ENCODE results near the gene RPL13. TPM values are rescaled to one million over a fixed set of nuclear protein-coding genes. Genes with fewer than 3 reads are reported as not detected.

The RPL13 gene
- polyA plus RNA-seq, 1 donor: 3,996 TPM

DNA sequence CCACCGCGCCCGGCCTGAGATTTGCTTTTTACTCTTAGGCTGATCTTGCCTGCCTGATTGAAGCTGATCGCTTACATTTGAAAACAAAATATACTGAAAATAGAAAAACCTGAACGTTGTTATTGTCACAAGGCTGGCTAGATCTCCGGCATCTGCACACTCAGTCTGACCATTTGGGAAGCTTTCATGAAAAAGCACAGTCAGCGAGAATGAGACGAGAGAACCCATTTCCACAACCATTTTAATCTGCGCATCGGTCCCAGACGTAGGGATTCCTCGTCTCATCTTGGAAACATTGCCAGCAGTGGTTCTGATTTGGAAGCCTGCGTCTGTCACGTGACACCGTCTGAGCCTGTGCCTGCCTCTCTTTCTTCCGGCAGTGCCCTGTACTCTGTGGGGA, 31.4 kb upstream of the RPL13 start:
- Histone ChIP-seq H3K9me3 (ENCODE audit: control insufficient read depth, low read depth, low read length) (no peaks in the 10 kb centered on the region), H3K4me3 (ENCODE audit: low read length) (no peak overlapping the region), H3K4me1 (ENCODE audit: control insufficient read depth, insufficient read depth, low read length) (no peaks in the 10 kb centered on the region), H3K27me3 (ENCODE audit: control insufficient read depth, insufficient read depth, low read length) (no peaks in the 10 kb centered on the region), H3K27ac (ENCODE audit: low read length) (no peak overlapping the region), H3K36me3 (ENCODE audit: control insufficient read depth, insufficient read depth, low read length) (peaks cover 92% of the 10 kb centered on the region)
- no peak for DNase-seq
- WGBS (ENCODE audit: insufficient coverage, low lambda C conversion rate): 80% methylated on average over 2 of the region's 16 CpGs

DNA sequence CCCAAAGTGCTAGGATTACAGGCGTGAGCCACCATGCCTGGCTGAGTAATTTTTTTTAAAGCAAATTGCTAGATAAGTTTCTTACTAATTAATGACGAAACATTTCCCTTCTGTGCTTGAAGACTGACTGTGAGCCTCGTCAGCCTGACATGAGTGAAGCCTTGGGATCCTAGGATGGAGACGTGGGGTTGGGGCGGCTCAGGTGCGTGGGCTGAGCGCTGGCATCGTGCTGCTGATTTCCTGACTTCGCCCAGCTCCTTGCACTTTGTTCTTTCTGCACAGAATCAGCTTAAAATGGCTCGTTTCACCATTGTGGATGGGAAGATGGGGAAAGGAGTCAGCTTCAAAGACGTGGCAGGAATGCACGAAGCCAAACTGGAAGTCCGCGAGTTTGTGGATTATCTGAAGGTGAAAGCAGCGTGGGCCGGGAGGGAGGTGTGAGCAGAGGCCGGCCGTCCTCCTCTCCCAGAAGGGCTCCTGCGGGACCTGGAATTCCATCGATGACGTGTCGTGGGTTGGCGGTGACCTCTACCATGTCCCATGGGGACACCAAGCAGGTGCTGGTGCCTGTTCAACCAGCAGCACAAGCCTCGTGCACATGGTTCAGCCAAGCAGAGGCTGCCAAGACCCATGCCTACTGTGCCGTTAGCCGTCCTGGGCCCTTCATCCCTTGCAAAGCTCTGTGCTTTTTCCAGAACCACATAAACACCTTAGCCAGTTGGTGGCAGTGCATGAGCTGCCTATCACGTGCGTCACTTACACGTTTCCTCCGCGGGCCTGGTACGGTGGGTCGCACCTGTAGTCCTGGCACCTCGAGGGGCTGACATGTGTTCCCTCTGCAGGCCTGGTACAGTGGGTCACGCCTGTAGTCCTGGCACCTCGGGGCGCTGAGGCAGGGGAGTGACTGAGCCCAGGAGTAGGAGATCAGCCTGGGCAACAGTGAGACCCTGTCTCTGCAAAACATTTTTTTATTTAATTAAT, 29.8 kb upstream of the RPL13 start:
- H3K36me3 ChIP-seq (ENCODE audit: control insufficient read depth, insufficient read depth, low read length): peaks cover 92% of the 10 kb centered on the region
- no CpG with 5 or more reads among the region's 37 CpGs for WGBS (ENCODE audit: insufficient coverage, low lambda C conversion rate)

DNA sequence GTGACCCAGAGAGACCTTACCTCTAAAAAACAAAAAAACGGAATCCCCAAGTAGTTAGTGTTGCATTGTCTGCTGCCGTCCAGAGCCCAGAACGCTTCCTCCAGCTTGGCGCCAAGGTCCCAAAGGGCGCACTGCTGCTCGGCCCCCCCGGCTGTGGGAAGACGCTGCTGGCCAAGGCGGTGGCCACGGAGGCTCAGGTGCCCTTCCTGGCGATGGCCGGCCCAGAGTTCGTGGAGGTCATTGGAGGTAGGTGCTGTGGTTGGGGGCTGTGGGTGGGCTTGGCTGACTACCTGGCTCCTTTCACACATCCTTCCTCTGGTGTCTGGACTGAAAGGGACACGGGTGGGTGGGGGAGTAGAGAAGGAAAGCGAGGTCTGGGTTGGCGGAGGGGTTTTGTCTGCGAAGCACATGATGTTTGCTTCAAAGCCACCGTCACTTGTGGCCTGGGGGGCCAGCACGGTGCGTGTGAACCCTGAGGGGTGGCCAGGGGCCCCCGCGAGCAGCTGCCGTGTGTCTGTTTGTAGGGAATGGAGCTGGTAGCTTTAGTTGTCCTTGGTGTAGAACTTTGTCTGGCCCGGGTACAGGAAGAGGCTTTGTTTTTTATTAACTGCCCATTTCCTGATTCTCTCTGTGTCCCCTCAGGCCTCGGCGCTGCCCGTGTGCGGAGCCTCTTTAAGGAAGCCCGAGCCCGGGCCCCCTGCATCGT, 28.5 kb upstream of the RPL13 start:
- H3K36me3 ChIP-seq (ENCODE audit: control insufficient read depth, insufficient read depth, low read length): peaks cover 84% of the 10 kb centered on the region
- H3K27me3 ChIP-seq (ENCODE audit: control insufficient read depth, insufficient read depth, low read length): no peaks in the 10 kb centered on the region
- no peak overlapping the region for H3K27ac ChIP-seq (ENCODE audit: low read length)
- H3K4me1 ChIP-seq (ENCODE audit: control insufficient read depth, insufficient read depth, low read length): no peaks in the 10 kb centered on the region
- 93% methylated on average over 3 of the region's 31 CpGs for WGBS (ENCODE audit: insufficient coverage, low lambda C conversion rate)
- no peaks in the 10 kb centered on the region for H3K9me3 ChIP-seq (ENCODE audit: control insufficient read depth, low read depth, low read length)
- DNase-seq: no peak
- no peak overlapping the region for H3K4me3 ChIP-seq (ENCODE audit: low read length)

More for the DNA sequence above, 29.8 kb upstream of the RPL13 start:
- Histone ChIP-seq H3K9me3 (ENCODE audit: control insufficient read depth, low read depth, low read length) (no peaks in the 10 kb centered on the region), H3K27ac (ENCODE audit: low read length) (no peak overlapping the region), H3K27me3 (ENCODE audit: control insufficient read depth, insufficient read depth, low read length) (no peaks in the 10 kb centered on the region), H3K4me3 (ENCODE audit: low read length) (no peak overlapping the region), H3K4me1 (ENCODE audit: control insufficient read depth, insufficient read depth, low read length) (no peaks in the 10 kb centered on the region)
- DNase-seq: no peak

DNA sequence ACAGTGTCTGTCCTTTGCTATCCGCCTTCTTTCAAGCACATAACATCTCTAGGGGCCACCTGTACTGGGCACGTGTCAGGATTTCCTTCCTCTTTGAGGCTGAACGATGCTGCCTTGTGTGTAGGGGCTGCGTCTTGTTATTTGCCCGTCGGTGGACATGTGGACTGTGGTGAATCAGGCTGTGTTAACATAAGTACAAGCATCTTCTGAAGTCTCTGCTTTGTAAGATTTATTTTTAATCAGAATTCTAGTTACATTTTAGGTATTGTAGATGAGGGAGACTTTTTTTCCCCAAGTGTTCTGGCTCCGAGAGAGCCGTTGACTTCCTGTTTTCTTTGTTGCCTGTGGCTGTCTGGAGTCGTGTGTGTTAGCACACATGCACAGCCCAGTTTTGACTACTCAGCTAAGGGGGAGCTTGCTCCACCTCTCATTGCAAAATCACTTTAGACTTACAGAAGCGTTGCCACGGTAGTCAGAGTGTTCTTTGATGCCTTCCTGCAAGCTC, 26.2 kb upstream of the RPL13 start:
- Histone ChIP-seq H3K27me3 (ENCODE audit: control insufficient read depth, insufficient read depth, low read length) (no peaks in the 10 kb centered on the region), H3K9me3 (ENCODE audit: control insufficient read depth, low read depth, low read length) (no peaks in the 10 kb centered on the region), H3K4me1 (ENCODE audit: control insufficient read depth, insufficient read depth, low read length) (no peaks in the 10 kb centered on the region), H3K4me3 (ENCODE audit: low read length) (no peak overlapping the region), H3K27ac (ENCODE audit: low read length) (no peak overlapping the region), H3K36me3 (ENCODE audit: control insufficient read depth, insufficient read depth, low read length) (peaks cover 85% of the 10 kb centered on the region)
- no CpG with 5 or more reads among the region's 11 CpGs for WGBS (ENCODE audit: insufficient coverage, low lambda C conversion rate)
- no peak for DNase-seq

DNA sequence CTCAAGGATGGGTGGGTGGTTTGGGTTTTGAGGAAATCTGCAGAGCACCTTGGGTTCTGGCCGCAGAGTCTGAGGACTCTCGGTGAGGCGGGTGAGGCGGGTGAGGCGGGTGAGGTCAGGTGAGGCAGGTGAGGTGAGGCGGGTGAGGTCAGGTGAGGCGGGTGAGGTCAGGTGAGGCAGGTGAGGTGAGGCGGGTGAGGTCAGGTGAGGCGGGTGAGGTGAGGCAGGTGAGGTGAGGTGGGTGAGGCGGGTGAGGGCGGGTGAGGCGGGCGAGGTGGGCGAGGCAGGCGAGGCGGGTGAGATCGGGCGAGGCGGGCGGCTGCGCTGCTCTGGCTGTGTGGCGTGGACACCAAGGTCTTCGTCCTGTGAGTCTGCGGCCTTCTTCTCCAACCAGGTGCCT, 24.1 kb upstream of the RPL13 start:
- no CpG with 5 or more reads among the region's 24 CpGs for WGBS (ENCODE audit: insufficient coverage, low lambda C conversion rate)
- Histone ChIP-seq H3K36me3 (ENCODE audit: control insufficient read depth, insufficient read depth, low read length) (peaks cover 79% of the 10 kb centered on the region), H3K4me1 (ENCODE audit: control insufficient read depth, insufficient read depth, low read length) (no peaks in the 10 kb centered on the region), H3K27ac (ENCODE audit: low read length) (no peak overlapping the region), H3K4me3 (ENCODE audit: low read length) (no peak overlapping the region), H3K9me3 (ENCODE audit: control insufficient read depth, low read depth, low read length) (no peaks in the 10 kb centered on the region), H3K27me3 (ENCODE audit: control insufficient read depth, insufficient read depth, low read length) (no peaks in the 10 kb centered on the region)
- no peak for DNase-seq

DNA sequence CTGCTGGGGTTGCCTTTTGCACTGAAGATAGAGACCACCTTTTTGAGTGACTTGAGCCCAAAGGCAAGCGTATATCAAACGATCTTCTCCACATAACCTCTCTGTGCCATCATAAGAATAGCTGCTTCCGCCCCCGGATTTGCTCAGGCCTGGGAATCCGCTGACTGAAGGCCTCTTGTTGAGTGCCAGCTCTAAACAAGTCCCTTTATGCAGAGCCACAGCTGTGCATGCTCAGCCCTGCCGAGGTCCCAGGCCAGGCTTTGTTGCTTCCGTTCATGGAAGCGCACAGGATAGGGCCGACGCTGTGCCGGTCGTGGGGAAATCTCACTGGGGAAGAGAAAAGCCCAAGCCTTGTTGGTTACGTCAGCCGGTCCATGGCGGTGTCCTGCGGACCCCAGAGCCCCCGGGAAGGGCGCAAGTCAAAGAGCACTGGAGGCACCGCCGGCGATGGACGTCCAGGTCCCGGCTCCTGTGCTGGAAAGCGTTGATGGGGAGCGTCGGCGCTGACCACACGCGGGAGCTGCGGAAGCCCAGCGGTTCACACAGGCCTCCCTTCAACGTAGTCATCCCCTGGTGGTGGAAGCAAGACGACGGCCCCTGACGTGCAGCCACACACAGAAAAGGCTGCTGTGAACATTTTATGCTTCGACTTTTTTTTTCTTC, 23.5 kb upstream of the RPL13 start:
- H3K36me3 ChIP-seq (ENCODE audit: control insufficient read depth, insufficient read depth, low read length): peaks cover 79% of the 10 kb centered on the region
- no peaks in the 10 kb centered on the region for H3K9me3 ChIP-seq (ENCODE audit: control insufficient read depth, low read depth, low read length)
- H3K27ac ChIP-seq (ENCODE audit: low read length): no peak overlapping the region
- no peak overlapping the region for H3K4me3 ChIP-seq (ENCODE audit: low read length)
- H3K27me3 ChIP-seq (ENCODE audit: control insufficient read depth, insufficient read depth, low read length): no peaks in the 10 kb centered on the region
- no CpG with 5 or more reads among the region's 36 CpGs for WGBS (ENCODE audit: insufficient coverage, low lambda C conversion rate)
- no peak for DNase-seq
- H3K4me1 ChIP-seq (ENCODE audit: control insufficient read depth, insufficient read depth, low read length): no peaks in the 10 kb centered on the region

DNA sequence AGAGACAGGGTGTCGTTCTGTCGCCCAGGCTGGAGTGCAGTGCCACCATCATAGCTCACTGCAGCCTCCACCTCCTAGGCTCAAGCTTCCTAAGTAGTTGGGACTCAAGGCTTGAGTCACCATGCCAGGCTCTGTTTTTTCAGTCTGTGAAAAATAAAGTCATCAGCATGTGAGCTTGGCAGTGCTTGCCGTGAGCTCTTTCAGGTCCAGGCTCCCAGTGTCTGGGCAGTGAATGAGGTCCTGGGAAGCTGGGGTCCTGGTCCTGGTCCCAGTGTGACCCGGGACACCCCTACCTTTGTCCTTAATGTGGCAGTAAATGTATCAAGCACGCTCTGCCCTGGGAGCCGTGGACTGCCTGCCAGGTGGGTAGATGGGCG, 22.9 kb upstream of the RPL13 start:
- Histone ChIP-seq H3K27ac (ENCODE audit: low read length) (no peak overlapping the region), H3K4me1 (ENCODE audit: control insufficient read depth, insufficient read depth, low read length) (no peaks in the 10 kb centered on the region), H3K36me3 (ENCODE audit: control insufficient read depth, insufficient read depth, low read length) (peaks cover 78% of the 10 kb centered on the region), H3K4me3 (ENCODE audit: low read length) (no peak overlapping the region), H3K27me3 (ENCODE audit: control insufficient read depth, insufficient read depth, low read length) (no peaks in the 10 kb centered on the region), H3K9me3 (ENCODE audit: control insufficient read depth, low read depth, low read length) (no peaks in the 10 kb centered on the region)
- no peak for DNase-seq
- no CpG with 5 or more reads among the region's 7 CpGs for WGBS (ENCODE audit: insufficient coverage, low lambda C conversion rate)

DNA sequence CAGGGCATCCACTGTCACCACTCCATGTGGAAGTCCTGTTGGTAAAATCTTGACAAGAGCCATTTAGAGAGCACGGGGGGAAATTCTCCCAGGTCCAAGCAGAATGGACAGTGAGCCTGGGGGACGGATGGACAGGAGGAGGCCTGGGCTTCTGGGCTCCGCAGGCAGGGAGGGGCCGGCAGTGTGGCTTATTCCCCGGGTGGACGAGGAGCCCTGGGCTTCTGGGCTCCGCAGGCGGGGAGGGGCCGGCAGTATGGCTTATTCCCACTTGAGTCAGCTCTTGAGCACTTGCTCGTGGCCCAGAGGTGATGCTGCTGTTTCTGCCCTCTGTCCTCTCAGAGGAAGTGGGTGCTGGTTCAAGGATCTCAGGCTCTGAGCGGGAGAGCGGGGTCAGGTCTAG, 22.2 kb upstream of the RPL13 start:
- no peaks in the 10 kb centered on the region for H3K9me3 ChIP-seq (ENCODE audit: control insufficient read depth, low read depth, low read length)
- H3K27ac ChIP-seq (ENCODE audit: low read length): no peak overlapping the region
- H3K27me3 ChIP-seq (ENCODE audit: control insufficient read depth, insufficient read depth, low read length): no peaks in the 10 kb centered on the region
- no peak overlapping the region for H3K4me3 ChIP-seq (ENCODE audit: low read length)
- WGBS (ENCODE audit: insufficient coverage, low lambda C conversion rate): no CpG with 5 or more reads among the region's 12 CpGs
- H3K4me1 ChIP-seq (ENCODE audit: control insufficient read depth, insufficient read depth, low read length): no peaks in the 10 kb centered on the region
- no peak for DNase-seq
- peaks cover 73% of the 10 kb centered on the region for H3K36me3 ChIP-seq (ENCODE audit: control insufficient read depth, insufficient read depth, low read length)

DNA sequence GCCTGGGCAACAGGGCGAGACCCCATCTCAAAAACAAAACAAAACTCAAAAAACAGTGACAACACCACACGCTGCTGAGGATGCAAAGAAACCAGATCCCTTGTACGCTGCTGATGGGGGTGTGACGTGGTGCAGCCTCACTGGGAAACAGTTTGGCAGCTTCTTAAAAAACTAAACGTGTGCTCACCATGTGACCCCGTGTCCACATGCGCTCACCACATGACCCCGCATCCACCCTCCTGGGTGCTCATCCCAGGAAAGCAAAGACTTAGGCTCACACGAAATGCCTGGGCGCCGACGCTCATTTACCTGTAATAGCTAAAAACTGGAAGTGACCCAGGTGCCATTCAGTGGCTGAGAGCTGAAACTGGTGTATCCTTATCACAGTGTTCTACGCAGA, 19.9 kb upstream of the RPL13 start:
- no peak overlapping the region for H3K4me3 ChIP-seq (ENCODE audit: low read length)
- H3K9me3 ChIP-seq (ENCODE audit: control insufficient read depth, low read depth, low read length): no peaks in the 10 kb centered on the region
- no CpG with 5 or more reads among the region's 13 CpGs for WGBS (ENCODE audit: insufficient coverage, low lambda C conversion rate)
- no peak for DNase-seq
- H3K4me1 ChIP-seq (ENCODE audit: control insufficient read depth, insufficient read depth, low read length): peaks cover 15% of the 10 kb centered on the region
- H3K27me3 ChIP-seq (ENCODE audit: control insufficient read depth, insufficient read depth, low read length): no peaks in the 10 kb centered on the region
- no peak overlapping the region for H3K27ac ChIP-seq (ENCODE audit: low read length)
- H3K36me3 ChIP-seq (ENCODE audit: control insufficient read depth, insufficient read depth, low read length): peaks cover 61% of the 10 kb centered on the region

DNA sequence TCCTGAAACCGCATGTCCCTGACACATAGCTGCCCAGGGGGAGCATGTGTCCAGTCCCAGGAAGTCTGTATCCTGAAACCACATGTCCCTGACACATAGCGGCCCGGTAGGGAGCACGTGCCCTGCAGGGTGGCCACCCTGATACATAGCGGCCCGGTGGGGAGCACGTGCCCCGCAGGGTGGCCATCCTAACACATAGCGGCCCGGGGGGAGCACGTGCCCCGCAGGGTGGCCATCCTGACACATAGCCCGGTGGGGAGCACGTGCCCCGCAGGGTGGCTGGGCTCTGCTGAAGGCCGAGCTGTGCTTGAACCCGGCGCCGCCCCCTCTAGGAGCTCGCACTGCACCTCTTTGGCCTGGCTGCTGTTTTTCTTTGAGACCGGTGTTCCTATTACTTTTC, 18.7 kb upstream of the RPL13 start:
- no peaks in the 10 kb centered on the region for H3K9me3 ChIP-seq (ENCODE audit: control insufficient read depth, low read depth, low read length)
- H3K27me3 ChIP-seq (ENCODE audit: control insufficient read depth, insufficient read depth, low read length): no peaks in the 10 kb centered on the region
- peaks cover 63% of the 10 kb centered on the region for H3K36me3 ChIP-seq (ENCODE audit: control insufficient read depth, insufficient read depth, low read length)
- no peak overlapping the region for H3K27ac ChIP-seq (ENCODE audit: low read length)
- WGBS (ENCODE audit: insufficient coverage, low lambda C conversion rate): 100% methylated on average over 5 of the region's 21 CpGs
- no peak overlapping the region for H3K4me3 ChIP-seq (ENCODE audit: low read length)
- peaks cover 20% of the 10 kb centered on the region for H3K4me1 ChIP-seq (ENCODE audit: control insufficient read depth, insufficient read depth, low read length)
- DNase-seq: no peak

Data from large intestine (tissue), 3 donors.